ENCODE results near the gene GLS2. TPM values are rescaled to one million over a fixed set of nuclear protein-coding genes. Genes with fewer than 3 reads are reported as not detected.

Gene GLS2
- total RNA-seq, 1 experiment from 2014 or later, result 4.8 TPM

DNA sequence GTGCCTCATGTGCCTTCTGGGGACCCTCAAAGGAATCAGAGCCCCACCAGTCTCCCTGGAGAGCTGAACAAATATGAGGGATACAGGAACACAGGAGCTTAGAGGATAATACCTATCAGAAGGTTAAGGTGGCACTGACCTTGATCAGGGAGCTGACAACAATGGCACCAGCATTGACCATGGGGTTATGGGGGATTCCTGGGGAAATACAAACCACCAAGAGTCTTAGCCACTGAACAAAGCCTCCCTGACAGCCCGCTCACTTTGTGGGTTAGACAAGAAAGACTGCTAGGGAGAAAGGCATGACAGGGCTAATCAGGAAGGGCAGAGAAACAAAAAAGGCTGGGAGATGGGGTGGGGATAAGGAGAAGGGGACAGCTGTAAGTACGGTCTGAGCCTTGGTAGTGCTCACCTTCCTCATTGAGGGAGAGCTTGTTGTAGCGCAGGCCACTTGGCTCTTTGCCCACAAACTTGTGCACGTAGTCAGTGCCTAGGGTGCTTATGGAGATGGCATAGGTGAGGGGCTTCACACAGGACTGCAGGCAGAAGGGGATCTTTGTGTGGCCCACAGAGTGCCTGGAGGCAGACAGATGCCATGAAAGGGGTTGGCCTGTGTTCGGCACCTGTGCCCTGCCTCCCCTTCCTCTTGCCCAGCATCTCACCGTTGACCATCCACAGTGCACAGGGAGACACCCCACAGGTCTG lies 10.3 kb downstream of the GLS2 start:
- DNase-seq (ENCODE audit: unreplicated experiment), result no peak
- CTCF ChIA-PET, result interaction anchor here (0.6 kb wide), 1 partner anchor 283 kb away, joined by 3 read pairs; no protein-coding TSS in a partner anchor
- BruUV-seq (replicated peaks), result no TSS peak
- H3K27ac Mint-ChIP-seq (ENCODE audit: low read depth, unreplicated experiment), result no peak overlapping the region
- peaks cover 18% of the 10 kb centered on the region for H3K36me3 Mint-ChIP-seq (ENCODE audit: insufficient read depth, unreplicated experiment)
- no peak overlapping the region for H3K4me3 Mint-ChIP-seq (ENCODE audit: unreplicated experiment)
- intact Hi-C loops (cut with micrococcal nuclease), result no loop called here
- no peaks in the 10 kb centered on the region for H3K4me1 Mint-ChIP-seq (ENCODE audit: insufficient read depth, unreplicated experiment)
- no peaks in the 10 kb centered on the region for H3K9me3 Mint-ChIP-seq (ENCODE audit: unreplicated experiment)
- POLR2A ChIA-PET, result interaction anchor here (0.7 to 6.0 kb wide), 2 partner anchors 8 to 11 kb away, joined by 4 to 40 read pairs; partner anchors contain the start of genes GLS2 and SPRYD4
- H3K27me3 Mint-ChIP-seq (ENCODE audit: insufficient read depth, unreplicated experiment), result no peaks in the 10 kb centered on the region
- TF ChIP-seq, protein P1, sequence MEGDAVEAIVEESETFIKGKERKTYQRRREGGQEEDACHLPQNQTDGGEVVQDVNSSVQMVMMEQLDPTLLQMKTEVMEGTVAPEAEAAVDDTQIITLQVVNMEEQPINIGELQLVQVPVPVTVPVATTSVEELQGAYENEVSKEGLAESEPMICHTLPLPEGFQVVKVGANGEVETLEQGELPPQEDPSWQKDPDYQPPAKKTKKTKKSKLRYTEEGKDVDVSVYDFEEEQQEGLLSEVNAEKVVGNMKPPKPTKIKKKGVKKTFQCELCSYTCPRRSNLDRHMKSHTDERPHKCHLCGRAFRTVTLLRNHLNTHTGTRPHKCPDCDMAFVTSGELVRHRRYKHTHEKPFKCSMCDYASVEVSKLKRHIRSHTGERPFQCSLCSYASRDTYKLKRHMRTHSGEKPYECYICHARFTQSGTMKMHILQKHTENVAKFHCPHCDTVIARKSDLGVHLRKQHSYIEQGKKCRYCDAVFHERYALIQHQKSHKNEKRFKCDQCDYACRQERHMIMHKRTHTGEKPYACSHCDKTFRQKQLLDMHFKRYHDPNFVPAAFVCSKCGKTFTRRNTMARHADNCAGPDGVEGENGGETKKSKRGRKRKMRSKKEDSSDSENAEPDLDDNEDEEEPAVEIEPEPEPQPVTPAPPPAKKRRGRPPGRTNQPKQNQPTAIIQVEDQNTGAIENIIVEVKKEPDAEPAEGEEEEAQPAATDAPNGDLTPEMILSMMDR (IDR thresholded peaks at IDR 0.05; ENCODE audit: unreplicated experiment), result no peak

DNA sequence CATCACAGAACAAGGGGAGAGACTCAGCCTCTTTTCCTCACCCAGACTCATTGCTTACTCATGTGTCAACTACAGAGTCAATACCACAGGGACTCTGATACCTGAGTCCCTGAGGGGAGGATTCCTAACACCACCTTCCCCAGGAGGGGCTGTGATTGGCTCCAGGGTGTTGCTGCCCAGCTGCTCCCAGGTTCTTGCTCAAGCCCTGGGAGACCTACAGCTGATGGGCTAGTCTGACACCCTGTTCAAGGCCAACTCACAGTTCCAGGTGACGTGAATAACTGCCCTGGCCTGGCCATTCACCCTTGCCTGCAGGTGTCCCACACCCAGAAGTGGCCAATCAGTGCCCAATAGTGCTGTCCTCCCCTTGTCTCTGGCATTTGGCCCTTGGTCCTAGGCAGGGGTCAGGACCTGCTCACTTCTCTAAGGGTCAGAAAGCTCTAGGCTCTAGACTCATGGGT lies 11.0 kb downstream of the GLS2 start:
- H3K9me3 Mint-ChIP-seq (ENCODE audit: unreplicated experiment), result no peaks in the 10 kb centered on the region
- intact Hi-C loops (cut with micrococcal nuclease), result no loop called here
- POLR2A ChIA-PET, result interaction anchor here (0.7 to 6.0 kb wide), 2 partner anchors 7 to 11 kb away, joined by 4 to 40 read pairs; partner anchors contain the start of genes GLS2 and SPRYD4

DNA sequence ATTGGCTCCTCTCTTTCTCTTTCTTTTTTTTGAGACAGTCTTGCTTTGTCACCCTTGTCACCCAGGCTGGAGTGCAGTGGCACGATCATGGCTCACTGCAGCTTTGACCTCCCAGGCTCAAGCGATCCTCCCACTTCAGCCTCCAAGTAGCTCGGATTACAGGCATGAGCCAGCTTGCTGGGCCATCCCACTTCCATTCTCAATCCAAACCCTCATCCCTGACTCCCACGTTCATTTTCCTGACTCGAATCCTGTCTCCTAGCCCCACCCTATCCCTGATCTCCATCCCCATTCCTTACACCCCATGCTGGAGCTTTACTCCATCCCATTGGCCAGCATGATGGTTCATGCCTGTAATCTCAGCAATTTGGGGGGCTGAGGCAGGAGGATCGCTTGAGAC lies 11.8 kb downstream of the GLS2 start:
- CTCF ChIA-PET, result interaction anchor here (0.5 to 0.7 kb wide), 2 partner anchors 124 to 131 kb away, joined by 3 to 4 read pairs; no protein-coding TSS in a partner anchor

More for the DNA sequence above, 11.0 kb downstream of the GLS2 start:
- H3K27me3 Mint-ChIP-seq (ENCODE audit: insufficient read depth, unreplicated experiment), result no peaks in the 10 kb centered on the region
- H3K4me3 Mint-ChIP-seq (ENCODE audit: unreplicated experiment), result no peak overlapping the region
- TF ChIP-seq, protein P1 (IDR thresholded peaks at IDR 0.05; ENCODE audit: unreplicated experiment), result no peak
- CTCF ChIA-PET, result interaction anchor here (0.6 kb wide), 1 partner anchor 283 kb away, joined by 3 read pairs; no protein-coding TSS in a partner anchor
- BruUV-seq (replicated peaks), result no TSS peak
- no peak for DNase-seq (ENCODE audit: unreplicated experiment)
- no peak overlapping the region for H3K27ac Mint-ChIP-seq (ENCODE audit: low read depth, unreplicated experiment)
- peaks cover 18% of the 10 kb centered on the region for H3K36me3 Mint-ChIP-seq (ENCODE audit: insufficient read depth, unreplicated experiment)
- H3K4me1 Mint-ChIP-seq (ENCODE audit: insufficient read depth, unreplicated experiment), result no peaks in the 10 kb centered on the region

DNA sequence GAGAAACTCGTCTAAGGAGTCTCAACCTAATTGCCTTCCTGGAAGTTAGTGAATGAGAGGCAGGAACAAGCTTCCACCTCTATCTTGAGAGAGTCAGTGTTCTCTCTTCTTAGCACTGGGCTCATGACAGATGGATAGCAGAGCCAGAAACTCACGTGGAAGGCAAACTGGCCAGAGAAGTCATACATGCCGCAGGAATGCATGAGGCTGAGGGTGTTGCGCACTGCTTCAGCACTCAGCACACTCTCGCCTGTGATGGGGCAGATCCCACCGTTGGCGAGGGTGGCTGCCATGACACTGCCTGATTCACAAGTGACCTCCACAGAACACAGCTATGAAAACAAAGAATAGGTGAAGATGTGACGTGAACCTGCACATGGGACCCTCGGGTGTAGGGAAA lies 13.6 kb downstream of the GLS2 start:
- peaks cover 18% of the 10 kb centered on the region for H3K36me3 Mint-ChIP-seq (ENCODE audit: insufficient read depth, unreplicated experiment)
- no peaks in the 10 kb centered on the region for H3K9me3 Mint-ChIP-seq (ENCODE audit: unreplicated experiment)
- TF ChIP-seq, protein P1 (IDR thresholded peaks at IDR 0.05; ENCODE audit: unreplicated experiment), result no peak
- no peaks in the 10 kb centered on the region for H3K27me3 Mint-ChIP-seq (ENCODE audit: insufficient read depth, unreplicated experiment)
- intact Hi-C loops (cut with micrococcal nuclease), result no loop called here
- H3K4me3 Mint-ChIP-seq (ENCODE audit: unreplicated experiment), result no peak overlapping the region
- ChIA-PET CTCF (interaction anchor here (0.6 kb wide), 1 partner anchor 247 kb away, joined by 3 read pairs; no protein-coding TSS in a partner anchor), POLR2A (interaction anchor here (1.2 to 1.3 kb wide), 2 partner anchors 11 to 14 kb away, joined by 3 to 4 read pairs; partner anchors contain the start of gene GLS2)
- peaks cover 8% of the 10 kb centered on the region for H3K4me1 Mint-ChIP-seq (ENCODE audit: insufficient read depth, unreplicated experiment)
- BruUV-seq (replicated peaks), result no TSS peak
- no peak for DNase-seq (ENCODE audit: unreplicated experiment)
- no peak overlapping the region for H3K27ac Mint-ChIP-seq (ENCODE audit: low read depth, unreplicated experiment)

More for the DNA sequence above, 11.8 kb downstream of the GLS2 start:
- no peak for DNase-seq (ENCODE audit: unreplicated experiment)
- BruUV-seq (replicated peaks), result no TSS peak
- intact Hi-C loops (cut with micrococcal nuclease), result no loop called here
- Mint-ChIP-seq H3K36me3 (ENCODE audit: insufficient read depth, unreplicated experiment) (peaks cover 18% of the 10 kb centered on the region), H3K4me1 (ENCODE audit: insufficient read depth, unreplicated experiment) (no peaks in the 10 kb centered on the region), H3K9me3 (ENCODE audit: unreplicated experiment) (no peaks in the 10 kb centered on the region), H3K27ac (ENCODE audit: low read depth, unreplicated experiment) (no peak overlapping the region), H3K27me3 (ENCODE audit: insufficient read depth, unreplicated experiment) (no peaks in the 10 kb centered on the region), H3K4me3 (ENCODE audit: unreplicated experiment) (no peak overlapping the region)
- TF ChIP-seq, protein P1 (IDR thresholded peaks at IDR 0.05; ENCODE audit: unreplicated experiment), result no peak
- POLR2A ChIA-PET, result interaction anchor here (0.8 to 6.0 kb wide), 4 partner anchors 6 to 116 kb away, joined by 3 to 40 read pairs (median 3); partner anchors contain the start of genes GLS2, SPRYD4 and STAT2

Data from MCF 10A (cell line).